Measurements from ENCODE around the gene NUDT1. TPM values are rescaled to one million over a fixed set of nuclear protein-coding genes. Genes with fewer than 3 reads are reported as not detected.
A peak's percentile ranks its signal among the peaks of the same experiment; 100 is the strongest.

The NUDT1 gene
- total RNA-seq, 2 donors from 2014 or later: 56.0 to 84.7 TPM

DNA sequence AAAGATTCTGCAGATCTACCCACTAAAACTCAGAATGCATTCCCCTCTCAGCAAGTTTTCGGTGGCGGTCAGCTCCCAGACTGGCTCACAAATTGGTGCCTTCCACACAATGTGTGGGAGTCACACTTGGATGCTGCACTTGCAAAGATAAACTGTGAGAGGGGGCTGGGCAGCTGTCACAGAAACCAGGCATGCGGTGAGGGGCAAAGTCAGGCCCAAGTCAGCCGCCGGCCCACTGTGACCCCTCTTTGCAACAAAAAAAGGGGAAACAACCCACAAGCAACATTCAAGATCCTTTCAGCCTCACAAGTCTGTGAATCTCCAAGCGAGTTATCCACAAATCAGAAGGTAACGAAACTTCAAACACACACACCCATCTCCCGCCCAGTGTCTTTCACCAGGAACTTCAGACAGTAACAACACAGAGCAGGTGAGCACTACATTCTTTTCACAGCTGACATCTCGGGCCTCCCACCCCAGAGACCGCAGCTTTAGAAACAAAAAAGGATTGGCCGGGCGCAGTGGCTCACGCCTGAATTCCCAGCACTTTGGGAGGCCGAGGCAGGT, 40.2 kb downstream of the NUDT1 start:
- H3K9me3 ChIP-seq (ENCODE audit: control insufficient read depth, low read length): no peaks in the 10 kb centered on the region
- Mint-ChIP-seq H3K9me3 (no peaks in the 10 kb centered on the region), H3K4me3 (no peak overlapping the region), H3K36me3 (ENCODE audit: low read depth) (peaks cover 14% of the 10 kb centered on the region), H3K27ac (peak overlapping the region; percentile 86), H3K27me3 (ENCODE audit: insufficient read depth) (no peaks in the 10 kb centered on the region), H3K4me1 (peaks cover 13% of the 10 kb centered on the region)
- WGBS, 2 experiments (ENCODE audit: insufficient coverage in 1 of 2, insufficient read length in 1 of 2): 82% methylated on average over 8 to 14 of the region's 14 CpGs
- peaks cover 6% of the 10 kb centered on the region for H3K4me1 ChIP-seq (ENCODE audit: control insufficient read depth, insufficient read depth, low read length)
- TF ChIP-seq, protein P1, sequence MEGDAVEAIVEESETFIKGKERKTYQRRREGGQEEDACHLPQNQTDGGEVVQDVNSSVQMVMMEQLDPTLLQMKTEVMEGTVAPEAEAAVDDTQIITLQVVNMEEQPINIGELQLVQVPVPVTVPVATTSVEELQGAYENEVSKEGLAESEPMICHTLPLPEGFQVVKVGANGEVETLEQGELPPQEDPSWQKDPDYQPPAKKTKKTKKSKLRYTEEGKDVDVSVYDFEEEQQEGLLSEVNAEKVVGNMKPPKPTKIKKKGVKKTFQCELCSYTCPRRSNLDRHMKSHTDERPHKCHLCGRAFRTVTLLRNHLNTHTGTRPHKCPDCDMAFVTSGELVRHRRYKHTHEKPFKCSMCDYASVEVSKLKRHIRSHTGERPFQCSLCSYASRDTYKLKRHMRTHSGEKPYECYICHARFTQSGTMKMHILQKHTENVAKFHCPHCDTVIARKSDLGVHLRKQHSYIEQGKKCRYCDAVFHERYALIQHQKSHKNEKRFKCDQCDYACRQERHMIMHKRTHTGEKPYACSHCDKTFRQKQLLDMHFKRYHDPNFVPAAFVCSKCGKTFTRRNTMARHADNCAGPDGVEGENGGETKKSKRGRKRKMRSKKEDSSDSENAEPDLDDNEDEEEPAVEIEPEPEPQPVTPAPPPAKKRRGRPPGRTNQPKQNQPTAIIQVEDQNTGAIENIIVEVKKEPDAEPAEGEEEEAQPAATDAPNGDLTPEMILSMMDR (conservative IDR thresholded peaks at IDR 0.05): no peak
- H3K27ac ChIP-seq (ENCODE audit: low read depth, low read length): no peak overlapping the region
- no peaks in the 10 kb centered on the region for H3K27me3 ChIP-seq (ENCODE audit: control insufficient read depth, insufficient read depth, low read length, poor library complexity, severe bottlenecking)
- peak; percentile 51 for DNase-seq
- no peak overlapping the region for H3K9ac ChIP-seq (ENCODE audit: extremely low read depth, low read length, poor library complexity, severe bottlenecking)
- no peaks in the 10 kb centered on the region for H3K36me3 ChIP-seq (ENCODE audit: control insufficient read depth, insufficient read depth, low read length)
- no peak overlapping the region for H3K4me3 ChIP-seq (ENCODE audit: low read length)

DNA sequence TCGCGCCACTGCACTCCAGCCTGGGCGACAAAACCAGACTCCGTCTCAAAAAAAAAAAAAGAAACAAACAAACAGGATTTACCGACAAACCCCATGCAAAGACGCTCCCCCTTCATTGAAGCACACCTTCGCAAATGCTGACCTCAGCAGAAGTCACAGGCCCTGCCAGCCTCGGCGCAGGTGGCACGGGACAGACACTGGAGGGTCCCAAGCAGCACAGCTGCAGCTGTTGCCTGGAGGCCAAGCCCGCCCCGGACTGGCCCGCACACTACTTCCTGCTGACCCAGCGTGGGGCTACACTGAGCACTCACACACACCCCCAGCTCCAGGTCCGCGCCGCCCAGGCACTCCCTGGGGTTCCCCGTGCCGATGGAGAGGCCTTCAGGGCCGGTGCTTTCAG, 41.0 kb downstream of the NUDT1 start:
- Mint-ChIP-seq H3K9me3 (no peaks in the 10 kb centered on the region), H3K27ac (peak overlapping the region; percentile 86), H3K27me3 (ENCODE audit: insufficient read depth) (no peaks in the 10 kb centered on the region), H3K4me3 (no peak overlapping the region), H3K4me1 (peaks cover 13% of the 10 kb centered on the region), H3K36me3 (ENCODE audit: low read depth) (peaks cover 8% of the 10 kb centered on the region)
- Histone ChIP-seq H3K9me3 (ENCODE audit: control insufficient read depth, low read length) (no peaks in the 10 kb centered on the region), H3K9ac (ENCODE audit: extremely low read depth, low read length, poor library complexity, severe bottlenecking) (no peak overlapping the region), H3K27me3 (ENCODE audit: control insufficient read depth, insufficient read depth, low read length, poor library complexity, severe bottlenecking) (no peaks in the 10 kb centered on the region), H3K4me1 (ENCODE audit: control insufficient read depth, insufficient read depth, low read length) (peaks cover 6% of the 10 kb centered on the region), H3K27ac (ENCODE audit: low read depth, low read length) (no peak overlapping the region), H3K36me3 (ENCODE audit: control insufficient read depth, insufficient read depth, low read length) (no peaks in the 10 kb centered on the region), H3K4me3 (ENCODE audit: low read length) (no peak overlapping the region)
- 92% methylated on average over 13 to 20 of the region's 20 CpGs for WGBS, 2 experiments (ENCODE audit: insufficient coverage in 1 of 2, insufficient read length in 1 of 2)
- TF ChIP-seq, protein P1 (conservative IDR thresholded peaks at IDR 0.05): no peak
- no peak for DNase-seq

DNA sequence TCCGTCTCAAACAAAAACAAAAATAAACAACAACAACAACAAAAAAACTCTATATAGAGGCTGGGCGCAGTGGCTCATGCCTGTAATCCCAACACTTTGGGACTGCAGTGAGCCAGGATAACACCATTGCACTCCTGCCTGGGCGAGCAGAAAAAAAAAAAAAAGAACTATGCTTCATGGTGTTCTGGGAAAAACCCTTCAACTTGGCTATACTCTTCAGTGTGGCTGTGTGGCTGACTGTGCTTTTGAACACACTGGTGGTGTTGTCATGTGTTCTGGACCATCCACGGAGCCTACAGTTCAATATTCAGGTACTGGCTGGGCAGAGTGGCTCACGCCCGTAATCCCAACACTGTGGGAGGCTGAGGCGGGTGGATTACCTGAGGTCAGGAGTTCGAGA, 45.7 kb downstream of the NUDT1 start:
- Mint-ChIP-seq H3K4me1 (peaks cover 3% of the 10 kb centered on the region), H3K27me3 (ENCODE audit: insufficient read depth) (no peaks in the 10 kb centered on the region), H3K27ac (no peak overlapping the region), H3K36me3 (ENCODE audit: low read depth) (peaks cover 14% of the 10 kb centered on the region), H3K4me3 (no peak overlapping the region), H3K9me3 (no peaks in the 10 kb centered on the region)
- H3K36me3 ChIP-seq (ENCODE audit: control insufficient read depth, insufficient read depth, low read length): no peaks in the 10 kb centered on the region
- no peak overlapping the region for H3K9ac ChIP-seq (ENCODE audit: extremely low read depth, low read length, poor library complexity, severe bottlenecking)
- H3K27ac ChIP-seq (ENCODE audit: low read depth, low read length): no peak overlapping the region
- TF ChIP-seq, protein P1 (conservative IDR thresholded peaks at IDR 0.05): no peak
- WGBS, 2 experiments (ENCODE audit: insufficient coverage in 1 of 2, insufficient read length in 1 of 2): 89 to 100% methylated on average over 3 to 8 of the region's 8 CpGs
- no peaks in the 10 kb centered on the region for H3K4me1 ChIP-seq (ENCODE audit: control insufficient read depth, insufficient read depth, low read length)
- no peaks in the 10 kb centered on the region for H3K9me3 ChIP-seq (ENCODE audit: control insufficient read depth, low read length)
- DNase-seq: no peak
- H3K27me3 ChIP-seq (ENCODE audit: control insufficient read depth, insufficient read depth, low read length, poor library complexity, severe bottlenecking): no peaks in the 10 kb centered on the region
- H3K4me3 ChIP-seq (ENCODE audit: low read length): no peak overlapping the region

All from endodermal cell (in vitro differentiated cells).